Ascending aorta (tissue), 2 donors: ENCODE measurements around the gene ATG5. TPM values are rescaled to one million over a fixed set of nuclear protein-coding genes. Genes with fewer than 3 reads are reported as not detected.

Experiments
- DNase-seq, 2 donors: peaks; one replicate each; pipeline ENCODE4 v3.0.0-alpha.2; 2019; ENCODE audit warnings: low spot score in 2 of 2
- H3K27ac ChIP-seq, 2 donors: fragments of 200-600 bp; sonication (generic); one replicate each; pipeline ENCODE4 v1.5.1; 2016 to 2017; ENCODE audit warnings: mild to moderate bottlenecking in 1 of 2
- H3K27me3 ChIP-seq: fragments of 200-600 bp; sonication (generic); one replicate; pipeline ENCODE4 v1.5.1; 2017
- H3K36me3 ChIP-seq, 2 donors: fragments of 200-600 bp; sonication (generic); one replicate each; pipeline ENCODE4 v1.5.1; 2016
- H3K4me1 ChIP-seq, 2 donors: fragments of 200-600 bp; sonication (generic); one replicate each; pipeline ENCODE4 v1.5.1; 2016 to 2017; ENCODE audit warnings: mild to moderate bottlenecking in 1 of 2
- H3K4me3 ChIP-seq, 2 donors: fragments of 200-600 bp; sonication (generic); one replicate each; pipeline ENCODE4 v1.5.1; 2016 to 2017; ENCODE audit warnings: mild to moderate bottlenecking in 1 of 2
- H3K9me3 ChIP-seq, 2 donors: fragments of 200-600 bp; sonication (generic); one replicate each; pipeline ENCODE4 v1.5.1; 2016
- CTCF ChIP-seq, 3 experiments: fragments of 200-600 bp in 2 of 3; fragments of 450-650 bp in 1 of 3; sonication (generic) in 2 of 3; IDR thresholded peaks; one replicate each; pipeline ENCODE4 v1.5.1; 2016 to 2019; ENCODE audit warnings: antibody characterized with exemption in 3 of 3, mild to moderate bottlenecking in 1 of 3, moderate library complexity in 1 of 3
- intact Hi-C: fragments of 100-400 bp; cut with DNase I; formaldehyde crosslinking; loops from one replicate; pipeline ENCODE4 v1.15.1; 2023
- total RNA-seq: library from RNA; depleted of rRNA; stranded (reverse); fragments of >200 nt; gene quantifications from one replicate; pipeline ENCODE4 v1.1.0, GENCODE V29; 2016

The ATG5 gene
- total RNA-seq, 1 donor from 2014 or later: 15.1 TPM

- no peaks in the 10 kb centered on the region for H3K9me3 ChIP-seq
- H3K4me1 ChIP-seq: no peaks in the 10 kb centered on the region
- no peak overlapping the region for H3K4me3 ChIP-seq
- no peaks in the 10 kb centered on the region for H3K36me3 ChIP-seq
- H3K27ac ChIP-seq: no peak overlapping the region
- DNase-seq: no peak
- intact Hi-C loops: no loop called here
- TF ChIP-seq CTCF (IDR thresholded peaks at IDR 0.05): no peak
- no peaks in the 10 kb centered on the region for H3K27me3 ChIP-seq
These were observed 155.3 kb downstream of the ATG5 start for GRCh38 chr6:106170030-106170791.

GRCh38 chr6:106169517-106169916 is 156.0 kb downstream of the ATG5 start:
- DNase-seq: no peak
- H3K27ac ChIP-seq: no peak overlapping the region
- no peak for TF ChIP-seq CTCF (IDR thresholded peaks at IDR 0.05)
- no peaks in the 10 kb centered on the region for H3K9me3 ChIP-seq
- H3K4me3 ChIP-seq: no peak overlapping the region
- no peaks in the 10 kb centered on the region for H3K4me1 ChIP-seq
- no peaks in the 10 kb centered on the region for H3K27me3 ChIP-seq
- no peaks in the 10 kb centered on the region for H3K36me3 ChIP-seq
- intact Hi-C loops: no loop called here

- Histone ChIP-seq H3K27me3 (no peaks in the 10 kb centered on the region), H3K4me1 (no peaks in the 10 kb centered on the region), H3K36me3 (no peaks in the 10 kb centered on the region), H3K9me3 (no peaks in the 10 kb centered on the region), H3K27ac (no peak overlapping the region), H3K4me3 (no peak overlapping the region)
- TF ChIP-seq CTCF (IDR thresholded peaks at IDR 0.05): no peak
- no peak for DNase-seq
- intact Hi-C loops: no loop called here
These were observed 157.3 kb downstream of the ATG5 start for GRCh38 chr6:106168097-106168888.

- intact Hi-C loops: no loop called here
- no peak overlapping the region for H3K27ac ChIP-seq
- H3K36me3 ChIP-seq: no peaks in the 10 kb centered on the region
- no peak overlapping the region for H3K4me3 ChIP-seq
- no peak for DNase-seq
- no peaks in the 10 kb centered on the region for H3K4me1 ChIP-seq
- TF ChIP-seq CTCF (IDR thresholded peaks at IDR 0.05): no peak
- no peaks in the 10 kb centered on the region for H3K27me3 ChIP-seq
- no peaks in the 10 kb centered on the region for H3K9me3 ChIP-seq
These were observed 158.3 kb downstream of the ATG5 start for GRCh38 chr6:106167096-106167814.

GRCh38 chr6:106165885-106166485 is 159.6 kb downstream of the ATG5 start:
- H3K27me3 ChIP-seq: no peaks in the 10 kb centered on the region
- no peak overlapping the region for H3K27ac ChIP-seq
- intact Hi-C loops: no loop called here
- no peak for TF ChIP-seq CTCF (IDR thresholded peaks at IDR 0.05)
- no peak for DNase-seq
- no peaks in the 10 kb centered on the region for H3K9me3 ChIP-seq
- H3K4me3 ChIP-seq: no peak overlapping the region
- no peaks in the 10 kb centered on the region for H3K36me3 ChIP-seq
- no peaks in the 10 kb centered on the region for H3K4me1 ChIP-seq
